ENCODE results near the gene KCTD4. TPM values are rescaled to one million over a fixed set of nuclear protein-coding genes. Genes with fewer than 3 reads are reported as not detected.
A peak's percentile ranks its signal among the peaks of the same experiment; 100 is the strongest.

The KCTD4 gene
- polyA plus RNA-seq, 1 donor (not counting 4 experiments of a cell fraction or from before 2014, with no cell fraction given) = 0.39 TPM

GRCh38 chr13:45180713-45181601, 19.9 kb downstream of the KCTD4 start:
- Histone ChIP-seq H3K4me3 (ENCODE audit: control insufficient read depth in 2 of 3, extremely low read depth in 1 of 3, insufficient read depth in 2 of 3, low read depth in 1 of 3, low read length in 3 of 3) (no peak overlapping the region), H3K27ac (ENCODE audit: control insufficient read depth, insufficient read depth, low read length) (peak overlapping the region; percentile 39), H3K9ac (ENCODE audit: control insufficient read depth, extremely low read depth, insufficient read depth, low read length) (no peak overlapping the region), H3K4me2 (ENCODE audit: control insufficient read depth, extremely low read depth, insufficient read depth, low read depth, low read length) (no peak overlapping the region), H3K4me1 (ENCODE audit: control insufficient read depth, extremely low read depth, insufficient read depth, low read length) (peaks cover 5% of the 10 kb centered on the region), H3K27me3 (ENCODE audit: control insufficient read depth, extremely low read depth, insufficient read depth, low read length) (no peaks in the 10 kb centered on the region), H3K36me3 (ENCODE audit: control insufficient read depth in 2 of 2, extremely low read depth in 1 of 2, insufficient read depth in 2 of 2, low read length in 2 of 2) (peaks cover 4 to 15% of the 10 kb centered on the region in 2 experiments), H2AFZ (ENCODE audit: control insufficient read depth, low read length) (no peak overlapping the region), H3K9me3 (ENCODE audit: control insufficient read depth, low read depth, low read length) (no peaks in the 10 kb centered on the region), H3K79me2 (ENCODE audit: control insufficient read depth, insufficient read depth, low read length) (peaks cover 27% of the 10 kb centered on the region), H4K20me1 (ENCODE audit: control insufficient read depth, extremely low read depth, insufficient read depth, low read length) (no peaks in the 10 kb centered on the region), H3K9me1 (ENCODE audit: control insufficient read depth, extremely low read depth, insufficient read depth, low read length) (no peaks in the 10 kb centered on the region)
- dilution Hi-C loops (cut with MboI; ENCODE audit: extremely low pct_ligation_motif_present, low sequenced_read_pairs) = no loop called here
- TF ChIP-seq CTCF (optimal IDR thresholded peaks at IDR 0.05 in 1 of 3, IDR thresholded peaks at IDR 0.05 in 1 of 3, conservative IDR thresholded peaks at IDR 0.05 in 1 of 3; ENCODE audit: extremely low read depth in 1 of 3, insufficient read depth in 2 of 3, low read length in 3 of 3) (no peak), EZH2 (IDR thresholded peaks at IDR 0.05; ENCODE audit: low read length) (no peak)
- DNase-seq (ENCODE audit: low read depth, low spot score) (no peak), FAIRE-seq (no peak)

GRCh38 chr13:45180303-45180702, 20.5 kb downstream of the KCTD4 start:
- Histone ChIP-seq H3K4me2 (ENCODE audit: control insufficient read depth, extremely low read depth, insufficient read depth, low read depth, low read length) (no peak overlapping the region), H3K9me1 (ENCODE audit: control insufficient read depth, extremely low read depth, insufficient read depth, low read length) (no peaks in the 10 kb centered on the region), H3K79me2 (ENCODE audit: control insufficient read depth, insufficient read depth, low read length) (peaks cover 31% of the 10 kb centered on the region), H3K27me3 (ENCODE audit: control insufficient read depth, extremely low read depth, insufficient read depth, low read length) (no peaks in the 10 kb centered on the region), H3K4me1 (ENCODE audit: control insufficient read depth, extremely low read depth, insufficient read depth, low read length) (peaks cover 5% of the 10 kb centered on the region), H3K27ac (ENCODE audit: control insufficient read depth, insufficient read depth, low read length) (no peak overlapping the region), H2AFZ (ENCODE audit: control insufficient read depth, low read length) (no peak overlapping the region), H3K36me3 (ENCODE audit: control insufficient read depth in 2 of 2, extremely low read depth in 1 of 2, insufficient read depth in 2 of 2, low read length in 2 of 2) (peaks cover 4 to 15% of the 10 kb centered on the region in 2 experiments), H3K4me3 (ENCODE audit: control insufficient read depth in 2 of 3, extremely low read depth in 1 of 3, insufficient read depth in 2 of 3, low read depth in 1 of 3, low read length in 3 of 3) (no peak overlapping the region), H4K20me1 (ENCODE audit: control insufficient read depth, extremely low read depth, insufficient read depth, low read length) (no peaks in the 10 kb centered on the region), H3K9me3 (ENCODE audit: control insufficient read depth, low read depth, low read length) (no peaks in the 10 kb centered on the region), H3K9ac (ENCODE audit: control insufficient read depth, extremely low read depth, insufficient read depth, low read length) (no peak overlapping the region)
- no peak for DNase-seq (ENCODE audit: low read depth, low spot score)
- dilution Hi-C loops (cut with MboI; ENCODE audit: extremely low pct_ligation_motif_present, low sequenced_read_pairs) = no loop called here
- FAIRE-seq = no peak
- TF ChIP-seq CTCF (optimal IDR thresholded peaks at IDR 0.05 in 1 of 3, IDR thresholded peaks at IDR 0.05 in 1 of 3, conservative IDR thresholded peaks at IDR 0.05 in 1 of 3; ENCODE audit: extremely low read depth in 1 of 3, insufficient read depth in 2 of 3, low read length in 3 of 3) (no peak), EZH2 (IDR thresholded peaks at IDR 0.05; ENCODE audit: low read length) (no peak)

Measured in keratinocyte (primary cell).